ENCODE measurements around the gene GGT5.
"Not testable (repeated sequence)": the region's sequence is repeated elsewhere in the genome, so short reads cannot be mapped to it uniquely, and the experiment has no call there.

DNA sequence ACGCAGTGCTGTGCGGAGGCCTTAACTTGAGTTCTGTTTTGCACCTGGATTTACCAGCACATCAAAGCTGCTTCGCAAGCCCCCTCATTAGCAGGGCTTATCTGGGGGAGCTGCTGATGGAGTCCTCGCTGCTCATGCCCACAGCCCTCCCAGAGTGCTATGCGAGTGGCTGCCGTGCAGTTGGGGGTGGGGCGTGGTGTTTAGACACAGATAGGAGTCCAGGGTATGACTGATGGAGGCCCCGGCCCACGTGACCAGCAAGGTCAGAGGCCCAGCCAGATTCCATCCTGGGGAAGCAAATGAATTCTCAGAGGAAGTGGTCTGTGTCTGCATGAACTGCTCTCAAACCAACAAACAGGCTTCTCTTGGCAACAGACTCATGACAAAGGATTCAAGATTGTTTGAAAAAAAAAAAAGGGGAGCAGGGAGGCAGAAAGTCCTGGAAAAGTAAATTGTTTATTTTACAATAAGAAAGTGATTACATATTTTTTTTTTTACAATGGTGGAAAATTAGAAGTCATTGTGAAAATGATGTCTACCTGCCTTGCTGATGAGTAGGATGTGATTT is 19.5 kb upstream of the GGT5 start:
- TF ChIP-seq ELF4 (IDR thresholded peaks at IDR 0.05); HDGF (IDR thresholded peaks at IDR 0.05; ENCODE audit: borderline replicate concordance); CTBP1 (IDR thresholded peaks at IDR 0.05; ENCODE audit: borderline replicate concordance): not testable (repeated sequence)

Data from HEK293T (cell line).